H9 (cell line): ENCODE results near the gene RNF220. TPM values are rescaled to one million over a fixed set of nuclear protein-coding genes. Genes with fewer than 3 reads are reported as not detected.

Experiments
- DNase-seq: peaks from one replicate; pipeline ENCODE4 v3.0.0-alpha.2; 2017
- H2AFZ ChIP-seq: one replicate; pipeline ENCODE4 v1.6.1; 2013; ENCODE audit warnings: mild to moderate bottlenecking, low read length, control low read depth, moderate library complexity
- H2AK5ac ChIP-seq: 2 replicates; pipeline ENCODE4 v1.6.1; 2013; ENCODE audit warnings: low read length, control low read depth, mixed read lengths; ENCODE audit not compliant: insufficient read length
- H2BK120ac ChIP-seq: one replicate; pipeline ENCODE4 v1.6.1; 2013; ENCODE audit warnings: low read depth, mild to moderate bottlenecking, low read length, control low read depth, inconsistent platforms; ENCODE audit not compliant: poor library complexity, severe bottlenecking
- H2BK12ac ChIP-seq: 2 replicates; pipeline ENCODE4 v1.6.1; 2013; ENCODE audit warnings: low read length, control low read depth, mixed read lengths, low read depth; ENCODE audit not compliant: insufficient read length
- H2BK15ac ChIP-seq: 2 replicates; pipeline ENCODE4 v1.6.1; 2013; ENCODE audit warnings: low read depth, low read length, control low read depth
- H2BK20ac ChIP-seq: one replicate; pipeline ENCODE4 v1.6.1; 2013; ENCODE audit warnings: low read depth, mild to moderate bottlenecking, low read length, control low read depth, inconsistent platforms; ENCODE audit not compliant: poor library complexity, severe bottlenecking
- H2BK5ac ChIP-seq: 2 replicates; pipeline ENCODE4 v1.6.1; 2013; ENCODE audit warnings: low read length, control low read depth, mixed read lengths; ENCODE audit not compliant: insufficient read length
- H3K14ac ChIP-seq: 2 replicates; pipeline ENCODE4 v1.6.1; 2013; ENCODE audit warnings: low read length, control low read depth; ENCODE audit not compliant: insufficient read depth
- H3K18ac ChIP-seq: 2 replicates; pipeline ENCODE4 v1.6.1; 2013; ENCODE audit warnings: low read depth, mild to moderate bottlenecking, mixed read lengths, low read length, control low read depth; ENCODE audit not compliant: insufficient read length
- H3K23ac ChIP-seq: 2 replicates; pipeline ENCODE4 v1.6.1; 2013; ENCODE audit warnings: low read length, control low read depth, mixed read lengths, low read depth; ENCODE audit not compliant: insufficient read length
- H3K23me2 ChIP-seq: 2 replicates; pipeline ENCODE4 v1.6.1; 2013; ENCODE audit warnings: low read depth, mild to moderate bottlenecking, mixed read lengths, low read length, control low read depth; ENCODE audit not compliant: insufficient read length, poor library complexity, severe bottlenecking
- H3K27ac ChIP-seq: 2 replicates; pipeline ENCODE4 v1.5.1; 2013; ENCODE audit warnings: low read length, control low read depth, mixed read lengths, low read depth; ENCODE audit not compliant: insufficient read length
- H3K27me3 ChIP-seq: 2 replicates; pipeline ENCODE4 v1.6.1; 2013; ENCODE audit warnings: low read length, control low read depth, inconsistent platforms; ENCODE audit not compliant: insufficient read depth
- H3K4ac ChIP-seq: 2 replicates; pipeline ENCODE4 v1.6.1; 2013; ENCODE audit warnings: low read depth, mild to moderate bottlenecking, control low read depth, inconsistent platforms, low read length, moderate library complexity
- H3K4me1 ChIP-seq: 2 replicates; pipeline ENCODE4 v1.6.1; 2013; ENCODE audit warnings: low read length, control low read depth, inconsistent platforms; ENCODE audit not compliant: insufficient read depth
- H3K4me2 ChIP-seq: 2 replicates; pipeline ENCODE4 v1.6.1; 2013; ENCODE audit warnings: low read length, control low read depth, mixed read lengths; ENCODE audit not compliant: insufficient read length, insufficient read depth
- H3K56ac ChIP-seq: 2 replicates; pipeline ENCODE4 v1.6.1; 2013; ENCODE audit warnings: low read depth, mild to moderate bottlenecking, mixed read lengths, low read length, control low read depth; ENCODE audit not compliant: insufficient read length
- H3K79me1 ChIP-seq: 2 replicates; pipeline ENCODE4 v1.6.1; 2013; ENCODE audit warnings: low read depth, mild to moderate bottlenecking, moderate library complexity, low read length, control low read depth, inconsistent platforms; ENCODE audit not compliant: insufficient read depth, poor library complexity, severe bottlenecking
- H3K79me2 ChIP-seq: 2 replicates; pipeline ENCODE4 v1.6.1; 2013; ENCODE audit warnings: low read length, control low read depth, inconsistent platforms; ENCODE audit not compliant: insufficient read depth
- H3K9ac ChIP-seq: 2 replicates; pipeline ENCODE4 v1.6.1; 2013; ENCODE audit warnings: low read length, control low read depth, mixed read lengths; ENCODE audit not compliant: insufficient read length; ENCODE audit errors: extremely low read depth
- H3K9me3 ChIP-seq: one replicate; pipeline ENCODE4 v1.6.1; 2013; ENCODE audit warnings: low read depth, low read length, inconsistent platforms; ENCODE audit not compliant: control insufficient read depth
- H3T11ph ChIP-seq: one replicate; pipeline ENCODE4 v1.6.1; 2013; ENCODE audit warnings: mild to moderate bottlenecking, low read length, control low read depth, inconsistent platforms
- H4K20me1 ChIP-seq: one replicate; pipeline ENCODE4 v1.6.1; 2013; ENCODE audit not compliant: control insufficient read depth, insufficient read length, insufficient read depth
- H4K5ac ChIP-seq: 2 replicates; pipeline ENCODE4 v1.6.1; 2013; ENCODE audit warnings: low read depth, mild to moderate bottlenecking, mixed read lengths, low read length, control low read depth; ENCODE audit not compliant: insufficient read length
- H4K8ac ChIP-seq: replicated peaks from 2 replicates; pipeline ENCODE4 v1.6.1; 2013; ENCODE audit warnings: low read length, control low read depth, mixed read lengths, low read depth; ENCODE audit not compliant: insufficient read length
- H4K91ac ChIP-seq: 2 replicates; pipeline ENCODE4 v1.6.1; 2013; ENCODE audit warnings: low read depth, mild to moderate bottlenecking, moderate library complexity, mixed read lengths, low read length, control low read depth; ENCODE audit not compliant: insufficient read length
- H3K27ac Mint-ChIP-seq, 3 experiments: 2 replicates in 2 of 3; 3 replicates in 1 of 3; pipeline ENCODE4 v1.8.0; 2020 to 2021; ENCODE audit warnings: mixed read lengths in 3 of 3, mild to moderate bottlenecking in 1 of 3, moderate library complexity in 1 of 3
- H3K27me3 Mint-ChIP-seq: 2 replicates; pipeline ENCODE4 v1.8.0; 2021; ENCODE audit warnings: low read depth, mild to moderate bottlenecking, moderate library complexity, mixed read lengths
- H3K36me3 Mint-ChIP-seq, 3 experiments: 2 replicates in 2 of 3; 3 replicates in 1 of 3; pipeline ENCODE4 v1.8.0; 2020 to 2021; ENCODE audit warnings: low read depth in 3 of 3, mixed read lengths in 3 of 3; ENCODE audit not compliant: insufficient read depth in 1 of 3
- H3K4me1 Mint-ChIP-seq, 2 experiments: 2 replicates each; pipeline ENCODE4 v1.8.0; 2020; ENCODE audit warnings: mixed read lengths in 2 of 2
- H3K4me3 Mint-ChIP-seq, 2 experiments: 2 replicates in 1 of 2; 3 replicates in 1 of 2; pipeline ENCODE4 v1.8.0; 2020 to 2021; ENCODE audit warnings: mild to moderate bottlenecking in 2 of 2, mixed read lengths in 2 of 2, moderate library complexity in 1 of 2
- H3K9me3 Mint-ChIP-seq, 2 experiments: 2 replicates in 1 of 2; 3 replicates in 1 of 2; pipeline ENCODE4 v1.8.0; 2020; ENCODE audit warnings: mild to moderate bottlenecking in 2 of 2, mixed read lengths in 2 of 2, moderate library complexity in 1 of 2
- WGBS: extraction: QIAGEN DNeasy Blood & Tissue Kit; methylation state at CpG from one replicate; pipeline ENCODE4 v1.1.7; 2013; ENCODE audit warnings: missing lambda C conversion rate, low lambda C conversion rate, mixed read lengths; ENCODE audit not compliant: insufficient read length; ENCODE audit errors: extremely low coverage; 5-methylcytosine and 5-hydroxymethylcytosine counted together
- total RNA-seq: library from RNA; stranded (reverse); gene quantifications from 2 replicates; pipeline ENCODE4 v1.2.1, GENCODE V29; 2021
- TF ChIP-seq, protein P1 (sequence below): fragments of 200-600 bp; sonication (generic); conservative IDR thresholded peaks from 3 replicates; pipeline ENCODE4 v1.8.0; 2021; ENCODE audit warnings: antibody characterized with exemption, mild to moderate bottlenecking

The RNF220 gene
- total RNA-seq, 1 experiment from 2014 or later = 109 TPM

DNA sequence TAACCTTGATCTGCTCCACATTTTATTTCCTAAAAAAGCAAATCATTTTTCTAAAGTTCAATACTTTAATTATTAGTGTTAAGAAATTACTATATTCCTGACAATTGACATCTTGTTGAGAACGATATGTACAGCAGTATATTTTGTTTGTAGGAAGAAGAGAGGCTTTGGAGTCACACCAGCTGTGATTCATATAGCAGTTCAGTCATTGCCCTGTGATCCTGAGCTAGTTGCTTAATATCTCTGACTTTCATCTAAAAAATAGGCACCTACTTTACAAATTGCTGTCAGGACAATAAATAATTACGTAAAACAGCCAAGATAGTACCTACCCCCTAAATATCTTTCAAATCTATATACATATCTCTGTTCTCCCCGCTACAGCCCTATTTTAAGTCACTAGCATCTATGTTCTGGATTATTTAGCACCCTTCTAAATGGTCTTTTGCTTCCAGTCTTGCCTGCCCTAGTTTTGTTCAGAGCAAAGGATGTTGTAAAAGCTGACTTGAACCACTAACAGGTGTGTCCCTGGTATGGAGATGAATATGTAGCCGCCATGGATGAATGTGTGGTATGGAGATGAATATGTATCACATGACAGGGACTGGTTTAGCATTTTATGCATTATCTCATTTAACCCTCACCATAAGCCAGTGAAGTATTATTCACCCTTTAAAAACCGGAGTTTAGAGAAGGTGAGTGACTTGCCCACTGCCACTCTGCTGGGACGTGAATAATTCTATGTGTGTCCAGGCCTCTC lies 42.2 kb downstream of the RNF220 start:
- Mint-ChIP-seq H3K27me3 (no peaks in the 10 kb centered on the region; the same call in 1 of the 2 replicates), H3K36me3 (no peaks in the 10 kb centered on the region), H3K9me3 (no peaks in the 10 kb centered on the region; a peak in 1 of 5 replicates), H3K4me1 (peaks cover 5 to 9% of the 10 kb centered on the region in 2 experiments; a peak in 3 of 4 replicates), H3K27ac (no peak overlapping the region), H3K4me3 (no peak overlapping the region)
- H3K9me3 ChIP-seq = no peaks in the 10 kb centered on the region
- H4K20me1 ChIP-seq = no peaks in the 10 kb centered on the region
- no peak overlapping the region for H3K4ac ChIP-seq
- no peak overlapping the region for H3K27ac ChIP-seq
- no CpG with 5 or more reads among the region's 6 CpGs for WGBS
- H3K23me2 ChIP-seq = no peaks in the 10 kb centered on the region
- H2BK12ac ChIP-seq = no peak overlapping the region
- H3K4me2 ChIP-seq = no peak overlapping the region
- H2BK15ac ChIP-seq = no peak overlapping the region
- no peak overlapping the region for H2BK5ac ChIP-seq
- no peak overlapping the region for H4K5ac ChIP-seq
- no peak overlapping the region for H3K23ac ChIP-seq
- H3K9ac ChIP-seq = no peak overlapping the region
- H3K27me3 ChIP-seq = no peaks in the 10 kb centered on the region
- no peak overlapping the region for H4K8ac ChIP-seq
- H3K56ac ChIP-seq = no peak overlapping the region
- H2AFZ ChIP-seq = no peak overlapping the region
- no peak overlapping the region for H4K91ac ChIP-seq
- H3T11ph ChIP-seq = no peak overlapping the region
- no peak overlapping the region for H3K18ac ChIP-seq
- TF ChIP-seq, protein P1, sequence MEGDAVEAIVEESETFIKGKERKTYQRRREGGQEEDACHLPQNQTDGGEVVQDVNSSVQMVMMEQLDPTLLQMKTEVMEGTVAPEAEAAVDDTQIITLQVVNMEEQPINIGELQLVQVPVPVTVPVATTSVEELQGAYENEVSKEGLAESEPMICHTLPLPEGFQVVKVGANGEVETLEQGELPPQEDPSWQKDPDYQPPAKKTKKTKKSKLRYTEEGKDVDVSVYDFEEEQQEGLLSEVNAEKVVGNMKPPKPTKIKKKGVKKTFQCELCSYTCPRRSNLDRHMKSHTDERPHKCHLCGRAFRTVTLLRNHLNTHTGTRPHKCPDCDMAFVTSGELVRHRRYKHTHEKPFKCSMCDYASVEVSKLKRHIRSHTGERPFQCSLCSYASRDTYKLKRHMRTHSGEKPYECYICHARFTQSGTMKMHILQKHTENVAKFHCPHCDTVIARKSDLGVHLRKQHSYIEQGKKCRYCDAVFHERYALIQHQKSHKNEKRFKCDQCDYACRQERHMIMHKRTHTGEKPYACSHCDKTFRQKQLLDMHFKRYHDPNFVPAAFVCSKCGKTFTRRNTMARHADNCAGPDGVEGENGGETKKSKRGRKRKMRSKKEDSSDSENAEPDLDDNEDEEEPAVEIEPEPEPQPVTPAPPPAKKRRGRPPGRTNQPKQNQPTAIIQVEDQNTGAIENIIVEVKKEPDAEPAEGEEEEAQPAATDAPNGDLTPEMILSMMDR = no peak
- peaks cover 2% of the 10 kb centered on the region for H3K79me1 ChIP-seq
- no peaks in the 10 kb centered on the region for H3K79me2 ChIP-seq
- no peak overlapping the region for H2AK5ac ChIP-seq
- no peak for DNase-seq
- no peak overlapping the region for H2BK120ac ChIP-seq
- H3K14ac ChIP-seq = no peak overlapping the region
- no peak overlapping the region for H2BK20ac ChIP-seq
- no peaks in the 10 kb centered on the region for H3K4me1 ChIP-seq
